ENCODE results near the gene INPP4A. TPM values are rescaled to one million over a fixed set of nuclear protein-coding genes. Genes with fewer than 3 reads are reported as not detected.

The INPP4A gene
- total and polyA plus RNA-seq, 9 of the 15 experiments (the other 6 are each of a cell fraction or from before 2014, with no cell fraction given): 1.8 to 15.7 (median 8.3) TPM

GRCh38 chr2:98484652-98485452 lies 40.2 kb downstream of the INPP4A start (continued):
- TF ChIP-seq, protein P1, sequence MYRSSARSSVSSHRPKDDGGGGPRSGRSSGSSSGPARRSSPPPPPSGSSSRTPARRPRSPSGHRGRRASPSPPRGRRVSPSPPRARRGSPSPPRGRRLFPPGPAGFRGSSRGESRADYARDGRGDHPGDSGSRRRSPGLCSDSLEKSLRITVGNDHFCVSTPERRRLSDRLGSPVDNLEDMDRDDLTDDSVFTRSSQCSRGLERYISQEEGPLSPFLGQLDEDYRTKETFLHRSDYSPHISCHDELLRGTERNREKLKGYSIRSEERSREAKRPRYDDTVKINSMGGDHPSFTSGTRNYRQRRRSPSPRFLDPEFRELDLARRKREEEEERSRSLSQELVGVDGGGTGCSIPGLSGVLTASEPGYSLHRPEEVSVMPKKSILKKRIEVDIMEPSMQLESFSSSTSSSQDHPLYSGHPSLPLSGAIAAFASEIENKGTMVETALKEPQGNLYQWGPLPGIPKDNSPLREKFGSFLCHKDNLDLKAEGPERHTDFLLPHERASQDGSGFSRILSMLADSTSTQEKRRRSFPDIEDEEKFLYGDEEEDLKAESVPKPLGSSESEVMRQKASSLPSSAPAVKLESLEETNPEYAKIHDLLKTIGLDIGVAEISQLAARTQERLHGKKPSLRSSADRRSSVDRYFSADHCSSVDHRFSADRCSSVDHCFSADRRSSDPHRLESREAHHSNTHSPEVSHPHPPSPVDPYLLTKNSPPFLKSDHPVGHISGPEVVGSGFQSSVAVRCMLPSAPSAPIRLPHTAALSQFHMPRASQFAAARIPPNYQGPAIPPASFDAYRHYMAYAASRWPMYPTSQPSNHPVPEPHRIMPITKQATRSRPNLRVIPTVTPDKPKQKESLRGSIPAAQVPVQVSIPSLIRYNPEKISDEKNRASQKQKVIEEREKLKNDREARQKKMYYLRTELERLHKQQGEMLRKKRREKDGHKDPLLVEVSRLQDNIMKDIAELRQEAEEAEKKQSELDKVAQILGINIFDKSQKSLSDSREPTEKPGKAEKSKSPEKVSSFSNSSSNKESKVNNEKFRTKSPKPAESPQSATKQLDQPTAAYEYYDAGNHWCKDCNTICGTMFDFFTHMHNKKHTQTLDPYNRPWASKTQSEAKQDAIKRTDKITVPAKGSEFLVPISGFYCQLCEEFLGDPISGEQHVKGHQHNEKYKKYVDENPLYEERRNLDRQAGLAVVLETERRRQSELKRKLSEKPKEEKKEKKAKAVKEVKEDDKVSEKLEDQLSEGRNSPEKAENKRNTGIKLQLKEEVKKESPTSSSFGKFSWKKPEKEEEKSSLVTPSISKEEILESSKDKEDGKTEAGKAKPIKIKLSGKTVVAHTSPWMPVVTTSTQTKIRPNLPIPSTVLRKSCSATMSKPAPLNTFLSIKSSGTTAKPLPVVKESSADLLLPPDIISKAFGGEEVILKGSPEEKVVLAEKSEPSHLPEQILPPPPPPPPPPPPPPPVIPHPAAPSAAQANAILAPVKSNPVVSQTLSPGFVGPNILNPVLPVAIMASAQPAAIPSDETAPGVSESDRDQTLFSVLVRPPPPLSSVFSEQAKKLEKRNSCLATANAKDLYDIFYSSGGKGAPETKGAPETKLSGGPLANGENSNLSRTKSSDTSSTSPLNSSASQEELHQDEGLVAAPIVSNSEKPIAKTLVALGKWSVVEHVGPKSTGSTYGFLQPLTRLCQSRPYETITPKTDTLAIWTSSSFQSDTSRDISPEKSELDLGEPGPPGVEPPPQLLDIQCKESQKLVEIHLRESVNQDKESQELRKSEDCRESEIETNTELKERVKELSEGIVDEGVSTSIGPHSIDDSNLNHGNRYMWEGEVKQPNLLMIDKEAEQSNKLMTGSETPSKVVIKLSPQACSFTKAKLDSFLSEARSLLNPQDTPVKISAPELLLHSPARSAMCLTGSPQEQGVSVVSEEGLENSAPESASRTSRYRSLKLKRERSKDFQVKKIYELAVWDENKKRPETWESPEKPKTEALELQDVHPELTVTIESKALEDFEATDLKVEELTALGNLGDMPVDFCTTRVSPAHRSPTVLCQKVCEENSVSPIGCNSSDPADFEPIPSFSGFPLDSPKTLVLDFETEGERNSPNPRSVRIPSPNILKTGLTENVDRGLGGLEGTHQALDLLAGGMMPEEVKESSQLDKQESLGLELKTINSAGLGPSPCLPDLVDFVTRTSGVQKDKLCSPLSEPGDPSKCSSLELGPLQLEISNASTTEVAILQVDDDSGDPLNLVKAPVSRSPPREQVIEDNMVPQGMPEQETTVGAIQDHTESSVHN (IDR thresholded peaks at IDR 0.05; ENCODE audit: borderline replicate concordance in 1 of 2, low read depth in 1 of 2): no peak
- TF ChIP-seq CBX2 (IDR thresholded peaks at IDR 0.05; ENCODE audit: insufficient read depth, low read length, poor library complexity, severe bottlenecking) (no peak), PTTG1 (tag; IDR thresholded peaks at IDR 0.05; ENCODE audit: low read depth) (no peak), SIRT6 (IDR thresholded peaks at IDR 0.05; ENCODE audit: low read depth, low read length) (no peak), FOXM1 (IDR thresholded peaks at IDR 0.05; ENCODE audit: low read depth) (no peak), FOXM1 (CRISPR knock-in tag; IDR thresholded peaks at IDR 0.05; ENCODE audit: low read depth) (no peak), ARHGAP35 (IDR thresholded peaks at IDR 0.05; ENCODE audit: partially characterized antibody) (no peak)
